MCF 10A (cell line): ENCODE measurements around the gene MAU2. TPM values are rescaled to one million over a fixed set of nuclear protein-coding genes. Genes with fewer than 3 reads are reported as not detected.

ENCODE experiments used
- BruUV-seq: library from RNA; stranded (reverse); fragments of 400-500 nt; replicated peaks from 2 replicates; lab custom pipeline; 2021; lab: Mats Ljungman, UMichigan
- CTCF ChIA-PET: fragments of 300-600 bp; sonication (Branson Sonifier 250); formaldehyde crosslinking; extraction: SDS; loops from one replicate; lab custom pipeline; 2021; ENCODE audit warnings: antibody characterized with exemption, inconsistent platforms; lab: Yijun Ruan, JAX
- POLR2A ChIA-PET: fragments of 300-600, 350-650 bp; sonication (Branson Sonifier 250); formaldehyde crosslinking; extraction: SDS; loops from one replicate; lab custom pipeline; 2020; ENCODE audit warnings: antibody characterized with exemption, inconsistent platforms; lab: Yijun Ruan, JAX
- DNase-seq: peaks from one replicate; pipeline ENCODE4 v3.0.0-alpha.2; 2018; ENCODE audit not compliant: unreplicated experiment
- H3K27ac Mint-ChIP-seq: one replicate; pipeline ENCODE4 v1.8.0; 2022; ENCODE audit warnings: mild to moderate bottlenecking, low read depth, mixed read lengths; ENCODE audit not compliant: unreplicated experiment
- H3K27me3 Mint-ChIP-seq: one replicate; pipeline ENCODE4 v1.8.0; 2022; ENCODE audit warnings: mixed read lengths; ENCODE audit not compliant: insufficient read depth, unreplicated experiment
- H3K36me3 Mint-ChIP-seq: one replicate; pipeline ENCODE4 v1.8.0; 2022; ENCODE audit warnings: mild to moderate bottlenecking, moderate library complexity, mixed read lengths; ENCODE audit not compliant: insufficient read depth, unreplicated experiment
- H3K4me1 Mint-ChIP-seq: one replicate; pipeline ENCODE4 v1.8.0; 2022; ENCODE audit warnings: mixed read lengths; ENCODE audit not compliant: insufficient read depth, unreplicated experiment
- H3K4me3 Mint-ChIP-seq: one replicate; pipeline ENCODE4 v1.8.0; 2022; ENCODE audit warnings: mild to moderate bottlenecking, moderate library complexity, mixed read lengths; ENCODE audit not compliant: unreplicated experiment
- H3K9me3 Mint-ChIP-seq: one replicate; pipeline ENCODE4 v1.8.0; 2022; ENCODE audit warnings: mixed read lengths; ENCODE audit not compliant: unreplicated experiment
- CTCF ChIP-seq: fragments of 200-600 bp; IDR thresholded peaks from one replicate; pipeline ENCODE4 v1.8.0; 2022; ENCODE audit warnings: antibody characterized with exemption, mild to moderate bottlenecking; ENCODE audit not compliant: unreplicated experiment
- intact Hi-C: fragments of 100-400 bp; cut with micrococcal nuclease; formaldehyde crosslinking; loops from 2 replicates; pipeline ENCODE4 v1.14.1; 2022
- total RNA-seq: library from RNA; stranded (reverse); gene quantifications from 2 replicates; pipeline ENCODE4 v1.2.3, GENCODE V29; 2022

Gene MAU2
- total RNA-seq, 1 experiment from 2014 or later: 50.1 TPM

- no peak for DNase-seq
- Mint-ChIP-seq H3K4me3 (no peak overlapping the region), H3K27me3 (no peaks in the 10 kb centered on the region), H3K4me1 (peaks cover 6% of the 10 kb centered on the region), H3K27ac (no peak overlapping the region), H3K9me3 (no peaks in the 10 kb centered on the region), H3K36me3 (peaks cover 19% of the 10 kb centered on the region)
- CTCF ChIA-PET: interaction anchor here (0.6 to 1.5 kb wide), 3 partner anchors 35 to 174 kb away, joined by 3 to 6 read pairs (median 4); no protein-coding TSS in a partner anchor
- TF ChIP-seq CTCF: no peak
- POLR2A ChIA-PET: no interaction called here
- no TSS peak for BruUV-seq
- intact Hi-C loops: no loop called here
These were observed 4.5 kb upstream of the MAU2 start for GRCh38 chr19:19316082-19316481.

- TF ChIP-seq CTCF: no peak
- peaks cover 28% of the 10 kb centered on the region for H3K36me3 Mint-ChIP-seq
- peak overlapping the region; percentile 99 for H3K27ac Mint-ChIP-seq
- CTCF ChIA-PET: interaction anchor here (0.6 kb wide), 1 partner anchor 1868 kb away, joined by 3 read pairs; no protein-coding TSS in a partner anchor
- H3K4me3 Mint-ChIP-seq: peak overlapping the region; percentile 92
- H3K9me3 Mint-ChIP-seq: no peaks in the 10 kb centered on the region
- no peak for DNase-seq
- no peaks in the 10 kb centered on the region for H3K27me3 Mint-ChIP-seq
- POLR2A ChIA-PET: no interaction called here
- intact Hi-C loops: no loop called here
- peaks cover 14% of the 10 kb centered on the region for H3K4me1 Mint-ChIP-seq
- TSS peak; percentile 58 for BruUV-seq
These were observed 783 bp upstream of the MAU2 start for GRCh38 chr19:19319732-19320360.

- H3K36me3 Mint-ChIP-seq: peaks cover 35% of the 10 kb centered on the region
- H3K4me1 Mint-ChIP-seq: peaks cover 19% of the 10 kb centered on the region
- TF ChIP-seq CTCF: no peak
- ChIA-PET CTCF (interaction anchor here (1.2 to 1.5 kb wide), 2 partner anchors 16 to 21 kb away, joined by 3 to 5 read pairs; no protein-coding TSS in a partner anchor), POLR2A (interaction anchor here (0.7 to 1.1 kb wide), 4 partner anchors 12 to 121 kb away, joined by 3 to 4 read pairs (median 4); no protein-coding TSS in a partner anchor)
- peak; percentile 9 for DNase-seq
- peak overlapping the region; percentile 99 for H3K27ac Mint-ChIP-seq
- no peaks in the 10 kb centered on the region for H3K27me3 Mint-ChIP-seq
- H3K9me3 Mint-ChIP-seq: no peaks in the 10 kb centered on the region
- peak overlapping the region; percentile 92 for H3K4me3 Mint-ChIP-seq
- intact Hi-C loops: no loop called here
- TSS peak; percentile 29 for BruUV-seq
These were observed 530 bp downstream of the MAU2 start for GRCh38 chr19:19321141-19321577.

GRCh38 chr19:19324059-19324770 is 3.6 kb downstream of the MAU2 start:
- H3K4me3 Mint-ChIP-seq: no peak overlapping the region
- TF ChIP-seq CTCF: no peak
- H3K27me3 Mint-ChIP-seq: no peaks in the 10 kb centered on the region
- no TSS peak for BruUV-seq
- no peak for DNase-seq
- intact Hi-C loops: no loop called here
- H3K36me3 Mint-ChIP-seq: peaks cover 59% of the 10 kb centered on the region
- POLR2A ChIA-PET: interaction anchor here (1.2 kb wide), 1 partner anchor 132 kb away, joined by 4 read pairs; the partner anchor contains the start of genes BORCS8 and RFXANK
- no peaks in the 10 kb centered on the region for H3K9me3 Mint-ChIP-seq
- H3K27ac Mint-ChIP-seq: no peak overlapping the region
- CTCF ChIA-PET: interaction anchor here (0.5 to 2.1 kb wide), 5 partner anchors 10 to 1238 kb away, joined by 3 to 4 read pairs (median 4); no protein-coding TSS in a partner anchor
- H3K4me1 Mint-ChIP-seq: peaks cover 13% of the 10 kb centered on the region
